ENCODE data around the gene TXNRD1.

Gene TXNRD1

DNA sequence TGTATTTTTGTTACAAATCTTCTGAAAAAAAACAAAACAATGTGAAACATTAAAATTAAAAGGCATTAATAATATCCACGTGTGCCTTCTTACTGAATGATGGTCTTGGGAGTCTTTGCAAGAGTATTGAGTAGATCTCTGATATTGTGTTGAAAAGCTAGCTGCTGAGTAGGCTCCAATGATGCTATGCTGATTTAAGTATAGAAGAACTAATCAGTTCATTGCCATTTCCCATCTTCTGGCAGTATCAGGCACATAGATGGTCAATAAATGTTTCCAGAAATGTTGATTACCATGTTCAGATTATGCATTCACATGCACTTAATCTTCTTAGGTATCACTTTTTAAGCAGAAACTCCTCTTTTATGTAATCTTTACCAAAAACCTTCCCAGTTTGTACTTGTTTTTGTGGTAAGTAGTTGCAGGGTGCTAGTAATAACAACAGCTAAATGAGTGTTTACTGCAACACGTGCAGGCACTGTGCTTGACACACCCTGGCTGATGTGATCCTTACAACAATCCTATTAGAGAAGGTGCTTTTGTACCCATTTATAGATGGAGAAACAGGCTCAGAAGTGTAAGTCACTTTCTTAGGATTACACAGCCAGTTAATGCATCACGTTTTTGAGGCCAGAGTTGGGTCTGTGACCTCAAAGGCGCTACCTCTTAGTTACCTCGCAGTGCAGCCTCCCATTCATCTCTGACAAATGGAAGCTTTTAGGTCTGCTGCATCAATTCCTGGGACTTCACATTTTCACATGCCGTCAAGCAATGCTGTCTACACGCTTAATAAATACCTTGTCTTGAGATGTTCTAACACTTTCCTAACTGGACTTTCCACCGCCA is 134.9 kb downstream of the TXNRD1 start:
- no peak for DNase-seq (ENCODE audit: low spot score)

DNA sequence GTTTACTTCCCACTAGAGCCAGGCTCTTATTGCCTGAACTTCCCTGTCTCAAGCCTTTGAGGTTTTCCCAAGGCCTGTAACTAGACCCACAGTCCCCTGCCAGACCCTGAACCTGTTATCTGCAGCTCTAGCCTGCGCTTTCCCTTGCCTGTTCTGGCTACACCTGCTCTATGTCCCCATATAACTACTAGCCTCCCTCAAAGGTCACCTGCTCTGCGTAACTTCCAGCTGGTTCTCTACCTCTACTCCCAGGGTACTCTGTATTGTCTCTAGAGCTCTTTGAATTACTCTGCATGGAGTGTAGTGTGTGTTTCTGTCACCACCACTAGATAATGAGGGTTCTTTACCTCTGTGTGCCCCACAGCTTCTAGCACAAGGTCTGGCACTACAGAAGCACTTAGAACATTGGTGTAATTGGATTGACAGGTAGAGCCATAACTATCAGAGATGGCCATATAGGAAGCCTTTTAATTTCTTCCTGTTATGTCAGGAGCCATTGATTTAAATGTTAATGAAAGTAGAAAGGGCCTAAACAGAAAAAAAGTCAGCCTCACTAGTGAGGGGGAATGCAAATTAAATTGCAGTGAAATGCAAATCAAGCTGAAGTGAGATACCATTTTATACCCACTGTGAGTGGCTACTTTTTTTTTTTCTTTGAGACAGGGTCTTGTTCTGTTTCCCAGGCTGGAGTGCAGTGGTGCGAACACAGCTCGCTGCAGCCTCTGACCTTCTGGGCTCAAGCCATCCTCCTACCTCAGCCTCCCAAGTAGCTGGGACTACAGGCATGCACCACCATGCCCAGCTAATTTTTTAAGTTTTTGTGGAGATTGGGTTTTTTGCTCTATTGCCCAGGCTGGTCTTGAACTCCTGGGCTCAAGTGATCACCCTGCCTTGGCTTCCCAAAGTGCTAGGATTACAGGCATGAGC is 135.7 kb downstream of the TXNRD1 start:
- DNase-seq (ENCODE audit: low spot score) = no peak

DNA sequence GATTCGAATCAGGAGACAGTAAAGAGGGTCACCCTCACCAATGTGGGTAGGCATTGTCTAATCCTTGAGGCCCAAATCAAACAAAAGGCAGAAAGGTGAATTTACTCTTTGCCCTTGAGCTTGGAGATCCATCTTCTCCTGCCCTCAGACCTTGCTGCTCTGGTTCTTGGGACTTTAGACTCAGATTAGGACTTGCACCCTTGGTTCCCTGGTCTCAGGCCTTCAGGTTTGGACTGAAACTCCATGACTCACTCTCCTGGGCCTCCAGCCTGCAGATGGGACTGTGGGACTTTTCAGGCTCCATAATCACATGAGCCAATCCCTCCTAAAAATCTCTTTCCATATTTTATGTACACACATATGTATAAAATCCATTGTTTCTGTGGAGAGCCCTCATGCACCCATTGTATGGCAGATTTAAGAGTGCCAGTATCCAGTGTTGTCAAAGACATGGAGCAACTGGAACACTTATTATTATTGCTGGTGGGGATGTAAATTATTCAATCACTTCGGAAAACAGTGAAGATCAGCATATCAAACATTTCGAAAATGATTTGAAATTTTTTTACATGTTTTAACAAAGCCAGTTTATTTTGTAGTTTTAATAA is 136.6 kb downstream of the TXNRD1 start:
- DNase-seq (ENCODE audit: low spot score) = no peak

DNA sequence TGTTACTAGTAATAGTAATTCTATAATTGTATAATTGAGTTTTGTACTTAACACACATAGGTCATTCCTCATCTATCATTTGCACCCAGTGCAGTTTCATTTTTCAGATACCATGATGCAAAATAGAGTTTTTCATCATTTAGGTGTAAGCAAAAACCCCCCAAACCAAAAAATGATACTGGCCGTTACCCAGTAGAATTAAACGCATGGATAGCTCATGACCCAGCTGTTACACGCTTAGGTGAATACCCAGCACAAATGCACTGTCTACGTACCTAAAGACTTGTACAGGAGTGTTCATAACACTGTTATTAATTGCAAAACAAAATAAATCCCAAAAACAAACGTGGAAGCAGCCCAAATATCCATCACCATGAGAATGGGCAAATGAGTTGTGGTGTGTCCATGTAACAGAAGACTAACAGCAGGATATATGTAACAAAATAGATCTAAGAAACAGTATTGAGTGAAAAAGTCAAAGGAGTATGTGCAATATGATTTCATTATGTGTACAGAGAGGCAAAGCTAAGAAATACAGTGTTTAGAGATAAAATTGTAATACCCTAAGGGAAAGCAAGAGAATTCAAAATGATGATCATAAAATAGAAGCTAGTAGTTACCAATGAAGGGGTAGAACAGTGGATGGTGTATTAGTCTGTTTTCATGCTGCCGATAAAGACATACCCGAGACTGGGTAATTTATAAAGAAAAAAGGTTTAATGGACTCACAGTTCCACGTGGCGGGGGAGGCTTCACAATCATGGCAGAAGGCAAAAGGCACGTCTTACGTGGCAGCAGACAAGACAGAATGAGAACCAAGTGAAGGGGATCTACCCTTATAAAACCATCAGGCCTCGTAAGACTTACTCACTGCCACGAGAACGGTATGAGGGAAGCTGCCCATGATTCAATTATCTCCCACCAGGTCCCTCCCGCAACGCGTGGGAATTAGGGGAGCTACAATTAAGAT is 137.7 kb downstream of the TXNRD1 start:
- DNase-seq (ENCODE audit: low spot score) = no peak

DNA sequence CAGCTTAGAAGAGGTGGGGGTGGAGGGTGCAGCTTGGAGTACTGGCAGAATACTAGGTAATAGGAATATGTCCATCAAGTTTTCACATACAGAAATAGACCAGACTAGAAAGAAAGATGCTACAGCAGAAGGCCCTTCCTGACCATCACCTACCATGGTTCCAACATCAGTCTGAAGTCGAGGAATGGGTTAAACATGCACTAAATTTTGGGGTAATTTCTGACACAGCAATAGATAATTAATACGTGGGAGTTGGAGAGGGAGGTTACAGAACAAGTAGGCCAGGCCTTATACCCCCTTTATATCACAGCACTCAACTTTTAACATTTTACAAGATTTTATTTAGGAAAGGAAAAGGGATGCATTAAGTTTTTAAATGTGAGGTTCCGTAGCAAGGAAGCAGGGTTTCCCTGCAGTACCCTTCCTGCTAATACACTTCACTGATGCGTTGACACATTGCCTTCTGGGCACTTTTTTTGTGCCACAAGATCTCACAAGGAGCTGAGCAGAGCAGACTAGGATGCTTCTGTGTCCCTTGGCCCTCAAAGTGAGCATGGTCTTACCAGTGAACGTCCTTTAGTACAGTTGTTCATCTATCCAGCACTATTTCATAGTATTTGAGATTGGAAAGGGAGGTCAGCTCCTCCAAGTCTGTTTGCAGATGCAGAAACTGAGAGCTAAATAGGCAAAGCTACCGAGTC is 138.7 kb downstream of the TXNRD1 start:
- no peak for DNase-seq (ENCODE audit: low spot score)

DNA sequence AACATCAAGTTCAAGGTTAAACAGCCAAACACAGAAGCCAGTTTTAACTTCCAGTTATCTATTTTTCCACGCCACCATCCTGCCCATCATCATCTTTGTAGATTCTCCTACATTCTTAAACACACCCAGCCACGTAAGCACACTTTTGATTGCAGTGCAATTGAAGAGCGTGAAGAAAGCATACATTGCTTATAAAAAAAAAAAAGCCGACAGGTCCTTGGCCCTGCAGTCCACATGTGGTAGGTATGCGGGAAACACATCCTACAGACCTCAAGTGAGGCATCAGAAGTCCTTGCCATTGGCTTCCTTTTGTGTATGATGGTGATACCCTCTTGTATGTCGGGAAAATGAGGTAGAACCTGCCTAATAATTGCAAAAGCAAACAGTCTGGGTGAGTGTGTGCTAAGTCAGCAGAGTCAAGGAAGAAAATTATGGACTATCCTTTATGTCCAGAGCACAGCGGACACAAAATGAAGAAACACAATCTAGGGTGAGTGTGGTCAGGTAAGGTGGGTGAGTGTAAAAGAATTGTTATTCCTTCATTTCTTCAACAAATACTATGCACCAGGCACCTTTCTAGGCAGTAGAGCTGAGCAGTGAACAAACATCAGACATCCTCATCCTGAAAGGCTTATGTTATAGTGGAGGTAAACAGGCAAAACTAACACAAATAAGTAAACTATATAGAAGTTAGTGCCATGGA is 139.4 kb downstream of the TXNRD1 start:
- no peak for DNase-seq (ENCODE audit: low spot score)

DNA sequence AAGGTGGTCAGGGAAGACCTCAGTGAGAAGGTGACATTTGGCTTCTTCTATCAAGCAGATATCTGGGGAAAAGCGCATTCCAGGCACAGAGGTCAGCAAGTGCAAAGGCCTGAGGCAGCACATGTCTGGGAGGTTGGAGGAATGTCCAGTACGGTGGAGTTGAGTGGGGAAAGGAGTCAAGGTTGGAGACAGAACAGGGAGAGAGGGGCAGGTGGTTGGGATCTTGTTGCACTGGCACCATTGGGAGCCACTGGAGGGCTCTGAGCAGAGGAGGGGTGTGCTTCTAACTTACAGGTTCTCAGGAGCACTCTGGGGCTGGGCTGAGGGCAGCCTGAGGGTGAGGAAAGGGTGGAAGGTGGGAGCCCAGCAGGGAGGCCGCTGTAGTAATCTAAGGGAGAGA is 140.1 kb downstream of the TXNRD1 start:
- DNase-seq (ENCODE audit: low spot score) = no peak

DNA sequence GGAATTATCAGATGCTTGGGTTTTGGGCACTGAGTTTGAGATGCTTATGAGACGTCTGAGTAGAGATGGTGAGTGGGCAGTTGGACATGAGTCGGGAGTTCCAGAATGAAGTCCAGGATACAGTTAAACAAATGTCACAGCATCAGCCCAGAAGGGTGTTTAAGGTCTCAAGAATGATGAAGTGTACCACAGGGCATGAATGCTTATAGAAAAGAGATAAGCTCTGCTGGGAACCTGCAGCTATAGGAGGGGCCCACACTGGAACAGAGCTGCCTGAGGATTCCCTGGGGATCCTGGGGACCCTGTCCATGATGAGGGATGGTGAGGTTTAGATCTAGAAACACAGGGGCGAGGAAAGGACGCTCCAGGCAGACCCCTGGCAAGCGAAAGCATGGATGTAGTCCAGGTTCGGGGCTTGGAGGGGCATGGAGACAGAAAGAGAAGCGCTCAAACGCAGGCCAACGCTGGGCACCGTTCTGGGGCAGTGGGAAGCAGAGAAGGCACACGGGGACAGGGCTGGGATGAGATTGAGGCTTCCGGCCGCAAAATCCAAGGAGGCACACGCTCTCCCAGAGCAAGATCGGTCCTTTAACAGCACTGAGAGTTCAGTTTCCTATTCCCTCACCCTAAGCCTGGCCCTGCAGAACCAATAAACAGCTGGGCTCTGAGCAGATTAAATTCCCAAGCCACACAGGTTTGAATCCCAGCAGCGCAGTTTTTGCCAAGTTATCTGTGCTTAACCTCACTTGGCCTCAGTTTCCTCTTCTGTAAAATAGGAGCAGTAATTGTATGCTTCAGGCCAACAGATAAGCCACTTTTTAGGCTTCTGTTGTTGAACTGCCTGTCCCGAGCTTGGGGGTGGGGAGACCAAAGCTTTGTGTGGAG is 140.9 kb downstream of the TXNRD1 start:
- no peak for DNase-seq (ENCODE audit: low spot score)

DNA sequence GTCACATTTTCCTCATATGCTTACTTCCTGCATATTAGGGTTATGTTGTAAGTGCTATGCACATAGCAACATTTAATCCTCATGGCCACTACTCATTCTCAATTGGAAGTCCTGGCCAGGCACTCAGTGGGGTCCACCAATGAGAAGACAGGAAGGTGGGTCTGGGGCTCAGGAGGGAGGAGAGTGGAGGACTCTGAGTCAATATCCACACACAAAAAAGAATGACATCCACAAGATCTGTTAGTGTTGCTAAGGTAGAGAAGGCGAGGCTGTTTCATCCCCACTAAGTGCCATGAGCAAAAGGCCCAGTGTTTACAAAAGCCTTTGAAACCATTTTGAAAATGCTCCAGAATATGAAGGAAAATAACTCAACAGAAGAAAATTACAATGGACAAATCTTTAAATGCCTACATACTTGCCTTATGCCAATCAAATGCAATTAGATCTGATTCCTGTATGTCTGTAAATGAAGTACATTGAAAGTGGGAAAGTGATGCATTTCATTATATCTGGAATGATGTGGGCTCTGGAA is 141.9 kb downstream of the TXNRD1 start:
- no peak for DNase-seq (ENCODE audit: low spot score)

DNA sequence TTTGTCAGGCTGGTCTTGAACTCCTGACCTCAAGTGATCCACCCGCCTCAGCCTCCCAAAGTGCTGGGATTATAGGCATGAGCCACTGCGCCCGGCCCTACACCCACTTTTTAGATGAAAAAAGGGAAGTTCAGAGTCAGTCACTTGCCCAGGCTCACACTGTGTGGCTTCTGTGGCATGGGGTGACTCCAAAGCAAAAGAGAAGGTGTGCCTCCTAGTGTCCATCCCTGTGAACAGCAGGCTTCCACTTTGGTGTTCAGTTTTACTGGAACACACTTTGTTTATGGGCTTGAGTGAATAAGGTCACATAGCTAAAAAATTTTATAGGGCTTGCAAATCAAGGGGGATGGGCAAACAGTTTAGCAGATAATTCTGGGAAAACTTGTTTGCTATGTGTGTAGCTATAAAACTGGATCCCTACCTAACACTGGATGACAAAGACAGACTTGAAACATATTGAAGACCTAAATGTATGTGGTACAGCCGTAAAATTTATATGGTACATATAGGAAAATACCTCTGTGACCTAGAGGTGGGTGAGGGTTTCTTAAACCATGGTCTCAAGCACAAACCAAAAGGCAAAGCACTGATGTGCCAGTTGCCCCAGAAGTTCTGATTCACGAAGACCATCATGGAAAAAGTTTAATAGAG is 142.9 kb downstream of the TXNRD1 start:
- peak; percentile 87 for DNase-seq (ENCODE audit: low spot score)

DNA sequence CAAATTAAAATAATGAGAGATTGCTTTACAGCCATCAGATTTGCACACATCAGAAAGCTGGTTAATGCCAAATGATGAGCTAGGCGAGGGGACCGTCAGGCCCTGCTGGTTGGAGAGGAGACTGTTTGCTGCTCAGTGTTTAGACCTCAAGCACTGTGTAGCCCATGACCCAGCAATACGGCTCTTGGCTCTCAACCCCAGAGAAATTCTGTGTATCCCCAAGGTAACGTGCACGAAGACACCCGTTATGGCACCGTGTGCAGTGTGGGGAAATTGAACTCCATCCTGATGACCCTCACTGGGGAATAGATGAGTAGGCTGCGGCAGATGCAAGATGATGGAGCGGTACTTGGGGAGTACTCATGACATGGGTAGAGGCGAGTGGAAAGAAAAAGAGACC is 143.6 kb downstream of the TXNRD1 start:
- no peak for DNase-seq (ENCODE audit: low spot score)

DNA sequence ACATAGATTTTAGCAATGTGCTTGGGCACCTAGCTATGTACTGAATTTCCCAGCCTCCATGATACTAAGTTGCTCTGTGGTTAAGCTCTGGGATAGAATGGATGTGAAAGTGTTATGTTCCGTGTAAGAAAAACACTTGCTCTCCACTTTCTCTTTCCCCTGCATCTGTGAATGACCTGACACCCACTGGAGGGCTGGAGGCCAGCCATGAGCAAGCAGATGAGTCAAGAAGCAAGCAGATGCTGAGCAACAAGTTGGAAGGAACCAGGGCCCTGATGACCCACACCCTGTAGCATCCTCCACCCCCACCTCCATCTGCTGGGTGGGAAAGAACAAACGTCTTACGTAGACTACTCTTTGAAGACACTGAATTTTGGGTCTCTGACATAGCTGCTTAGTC is 144.6 kb downstream of the TXNRD1 start:
- no peak for DNase-seq (ENCODE audit: low spot score)

DNA sequence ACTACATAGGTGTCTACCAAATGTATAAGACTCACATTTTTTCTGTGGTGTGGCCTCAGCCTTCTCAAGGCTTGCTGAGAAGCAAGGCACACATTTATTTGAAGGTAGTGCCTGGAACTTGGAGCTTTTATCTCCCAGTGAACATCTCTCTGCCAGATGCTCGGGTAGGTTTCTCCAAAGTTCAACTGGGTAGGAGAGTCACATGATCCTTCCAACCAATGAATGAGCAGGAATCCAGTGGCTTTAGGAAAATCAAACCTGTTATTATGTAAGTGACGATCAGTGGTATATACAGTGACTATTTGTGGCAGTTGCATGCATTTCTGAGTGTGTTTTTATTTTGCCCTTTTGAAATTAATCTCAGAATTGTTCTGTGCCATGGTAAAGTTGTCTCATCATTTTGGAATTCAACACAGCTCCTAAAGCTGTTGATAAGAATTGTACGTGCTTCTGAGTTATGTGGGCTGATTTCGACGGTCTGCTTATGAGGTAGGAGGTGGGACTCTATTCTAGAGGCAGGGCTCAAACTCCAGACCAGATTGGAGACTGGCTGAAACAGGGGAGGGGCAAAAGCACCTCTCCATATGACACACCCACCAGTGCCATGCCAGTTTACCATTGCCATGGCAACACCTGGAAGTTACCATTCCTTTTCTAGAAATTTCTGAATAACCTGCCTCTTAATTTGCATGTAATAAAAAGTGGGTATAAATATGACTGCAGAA is 145.6 kb downstream of the TXNRD1 start:
- no peak for DNase-seq (ENCODE audit: low spot score)

DNA sequence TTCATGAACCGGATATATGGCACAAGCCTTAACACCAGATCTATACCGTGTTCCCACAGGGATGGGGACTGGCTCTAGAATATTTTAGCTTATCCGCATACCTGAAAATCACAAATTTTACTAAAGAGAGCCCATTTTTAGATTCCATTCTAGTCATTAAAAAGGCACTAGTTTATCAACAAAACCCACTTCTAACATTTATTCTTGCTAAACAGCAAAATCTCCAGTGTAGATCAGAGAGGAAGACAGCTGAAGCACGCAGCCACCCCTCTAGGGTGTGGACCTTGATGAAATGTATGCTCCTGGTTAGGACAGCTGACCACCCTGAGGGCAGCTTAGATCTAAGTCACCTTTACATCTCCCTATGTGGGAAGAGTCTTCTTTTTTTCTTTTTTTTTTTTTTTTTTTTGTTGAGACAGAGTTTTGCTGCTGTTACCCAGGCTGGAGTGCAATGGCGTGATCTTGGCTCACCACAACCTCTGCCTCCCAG is 150.4 kb downstream of the TXNRD1 start:
- DNase-seq (ENCODE audit: low spot score) = no peak

DNA sequence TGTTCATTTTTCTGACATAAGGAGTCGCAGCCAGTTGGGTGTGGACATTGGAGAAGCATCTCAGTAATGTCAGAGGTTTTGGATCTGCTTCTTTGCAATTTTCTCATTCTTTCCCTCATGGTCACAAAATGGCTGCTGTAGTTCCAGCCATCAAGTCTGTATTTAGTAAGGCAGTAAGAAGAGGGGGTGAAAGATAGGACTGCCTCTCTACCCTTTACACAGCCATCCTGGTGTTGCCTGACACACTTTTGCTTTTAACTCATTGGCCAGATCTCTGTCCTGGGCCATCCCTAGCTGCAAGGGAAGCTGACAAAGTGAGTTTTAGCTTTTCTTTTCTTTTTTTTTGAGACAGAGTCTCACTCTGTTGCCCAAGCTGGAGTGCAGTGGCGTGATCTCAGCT is 154.1 kb downstream of the TXNRD1 start:
- DNase-seq (ENCODE audit: low spot score) = no peak

DNA sequence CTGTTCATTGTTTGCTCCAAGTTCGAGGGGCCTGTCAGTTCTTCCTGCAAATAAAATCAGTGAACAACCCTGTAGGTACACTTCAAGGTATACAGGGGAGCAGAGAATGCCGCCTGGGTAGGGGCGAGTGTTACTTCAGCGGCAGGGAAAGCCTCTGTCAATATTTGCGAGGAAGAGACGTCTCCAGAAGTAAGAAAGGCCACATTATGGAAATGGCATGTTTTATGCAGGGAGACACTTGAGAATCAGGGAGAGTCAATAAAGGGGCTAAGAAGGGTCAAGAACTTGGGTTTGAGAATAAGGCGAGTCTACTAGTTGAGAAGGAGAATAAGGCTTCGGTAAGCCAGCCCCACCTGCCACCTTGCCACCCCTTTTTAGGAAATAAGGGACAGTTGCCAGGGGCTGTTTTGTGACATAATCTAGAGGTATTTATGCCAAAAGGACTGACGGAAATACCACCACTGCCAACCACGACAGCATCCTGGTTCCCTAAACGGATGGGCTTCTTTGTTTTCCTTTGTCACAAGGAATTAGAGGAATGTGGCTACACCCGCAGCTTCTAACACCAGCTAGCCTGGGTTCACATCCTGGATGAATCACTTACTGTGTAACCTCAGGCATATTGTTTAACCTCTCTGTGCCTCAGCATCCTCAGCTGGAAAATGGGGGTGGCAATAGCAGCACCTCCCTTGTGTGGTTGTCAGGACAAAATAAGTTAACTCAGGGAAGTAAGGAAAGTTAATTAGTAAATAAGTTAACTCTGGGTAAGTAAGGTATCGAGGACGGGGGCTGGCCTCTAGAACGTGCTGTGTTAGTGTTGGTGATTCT is 155.7 kb downstream of the TXNRD1 start:
- no peak for DNase-seq (ENCODE audit: low spot score)

Measured in NAMALWA (cell line).